T-helper 2 cell treated with Interferon-gamma antibody and Interleukin-4, amounts not matched to agents 5 μg/mL and 100 μg/mL, for 36 hours (primary cell): ENCODE data around the gene PNMA8B.

Experiments
- DNase-seq: peaks from one replicate; pipeline ENCODE4 v3.0.0; 2021; ENCODE audit warnings: low spot score
- H3K27ac Mint-ChIP-seq: one replicate; pipeline ENCODE4 v1.8.0; 2021; ENCODE audit warnings: mild to moderate bottlenecking, mixed read lengths
- H3K27me3 Mint-ChIP-seq: one replicate; pipeline ENCODE4 v1.8.0; 2021; ENCODE audit warnings: low read depth, mixed read lengths
- H3K36me3 Mint-ChIP-seq: one replicate; pipeline ENCODE4 v1.8.0; 2021; ENCODE audit warnings: low read depth, mixed read lengths
- H3K4me1 Mint-ChIP-seq: one replicate; pipeline ENCODE4 v1.8.0; 2021; ENCODE audit warnings: low read depth, mixed read lengths
- H3K4me3 Mint-ChIP-seq: one replicate; pipeline ENCODE4 v1.8.0; 2022; ENCODE audit warnings: mild to moderate bottlenecking, moderate library complexity, mixed read lengths
- H3K9me3 Mint-ChIP-seq: one replicate; pipeline ENCODE4 v1.8.0; 2021; ENCODE audit warnings: mixed read lengths

Gene PNMA8B

GRCh38 chr19:46469541-46470185 is 26.0 kb downstream of the PNMA8B start:
- no peak overlapping the region for H3K27ac Mint-ChIP-seq

GRCh38 chr19:46466536-46467196 is 29.0 kb downstream of the PNMA8B start:
- H3K27me3 Mint-ChIP-seq: peaks cover 23% of the 10 kb centered on the region
- H3K4me1 Mint-ChIP-seq: no peaks in the 10 kb centered on the region
- H3K36me3 Mint-ChIP-seq: no peaks in the 10 kb centered on the region
- DNase-seq: no peak
- no peak overlapping the region for H3K4me3 Mint-ChIP-seq
- no peaks in the 10 kb centered on the region for H3K9me3 Mint-ChIP-seq
- no peak overlapping the region for H3K27ac Mint-ChIP-seq

More at GRCh38 chr19:46469541-46470185, 26.0 kb downstream of the PNMA8B start:
- Mint-ChIP-seq H3K36me3 (no peaks in the 10 kb centered on the region), H3K4me3 (no peak overlapping the region), H3K4me1 (no peaks in the 10 kb centered on the region), H3K9me3 (no peaks in the 10 kb centered on the region), H3K27me3 (peaks cover 51% of the 10 kb centered on the region)
- no peak for DNase-seq

DNA sequence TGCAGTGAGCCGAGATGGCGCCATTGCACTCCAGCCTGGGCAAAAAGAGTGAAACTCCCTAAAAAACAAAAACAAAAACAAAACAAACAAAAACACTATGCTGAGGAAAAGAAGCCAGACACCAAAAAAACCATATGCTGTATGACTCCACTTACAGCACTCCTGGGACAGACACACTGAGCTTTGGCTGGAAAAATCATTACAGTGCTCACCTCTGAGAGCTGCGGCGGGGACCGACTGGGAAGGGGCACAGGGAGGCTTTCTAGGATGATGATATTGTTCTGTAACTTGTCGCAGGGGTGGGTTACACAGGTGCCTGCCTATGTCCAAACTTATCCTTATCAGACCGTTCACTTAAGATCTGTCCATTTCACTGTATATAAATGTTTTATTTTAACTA is 32.2 kb downstream of the PNMA8B start:
- H3K4me1 Mint-ChIP-seq: no peaks in the 10 kb centered on the region
- no peak overlapping the region for H3K27ac Mint-ChIP-seq
- H3K9me3 Mint-ChIP-seq: no peaks in the 10 kb centered on the region
- H3K27me3 Mint-ChIP-seq: peaks cover 5% of the 10 kb centered on the region
- no peak overlapping the region for H3K4me3 Mint-ChIP-seq
- DNase-seq: no peak
- H3K36me3 Mint-ChIP-seq: no peaks in the 10 kb centered on the region

GRCh38 chr19:46461537-46461936 is 34.1 kb downstream of the PNMA8B start:
- no peaks in the 10 kb centered on the region for H3K36me3 Mint-ChIP-seq
- no peak overlapping the region for H3K4me3 Mint-ChIP-seq
- no peaks in the 10 kb centered on the region for H3K4me1 Mint-ChIP-seq
- no peak for DNase-seq
- peaks cover 2% of the 10 kb centered on the region for H3K27me3 Mint-ChIP-seq
- no peak overlapping the region for H3K27ac Mint-ChIP-seq
- no peaks in the 10 kb centered on the region for H3K9me3 Mint-ChIP-seq

DNA sequence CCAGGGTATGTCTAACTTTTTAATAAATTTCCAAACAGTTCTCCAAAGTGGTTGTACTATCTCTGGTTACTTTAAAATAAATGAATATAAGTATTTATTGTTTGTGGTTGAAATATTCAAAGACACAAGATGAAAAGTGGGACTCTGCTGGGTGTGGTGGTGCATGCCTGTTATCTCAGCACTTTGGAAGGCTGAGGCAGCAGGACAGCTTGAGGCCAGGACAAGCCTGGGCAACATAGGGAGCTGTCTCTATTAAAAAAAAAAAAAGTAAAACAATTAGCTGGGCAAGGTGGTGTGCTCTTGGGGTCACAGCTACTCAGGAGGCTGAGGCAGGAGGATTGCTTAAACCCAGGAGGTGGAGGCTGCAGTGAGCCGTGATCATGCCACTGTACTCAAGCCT is 34.7 kb downstream of the PNMA8B start:
- H3K9me3 Mint-ChIP-seq: no peaks in the 10 kb centered on the region
- H3K4me1 Mint-ChIP-seq: no peaks in the 10 kb centered on the region
- no peak for DNase-seq
- no peak overlapping the region for H3K4me3 Mint-ChIP-seq
- no peaks in the 10 kb centered on the region for H3K27me3 Mint-ChIP-seq
- no peaks in the 10 kb centered on the region for H3K36me3 Mint-ChIP-seq
- H3K27ac Mint-ChIP-seq: no peak overlapping the region

DNA sequence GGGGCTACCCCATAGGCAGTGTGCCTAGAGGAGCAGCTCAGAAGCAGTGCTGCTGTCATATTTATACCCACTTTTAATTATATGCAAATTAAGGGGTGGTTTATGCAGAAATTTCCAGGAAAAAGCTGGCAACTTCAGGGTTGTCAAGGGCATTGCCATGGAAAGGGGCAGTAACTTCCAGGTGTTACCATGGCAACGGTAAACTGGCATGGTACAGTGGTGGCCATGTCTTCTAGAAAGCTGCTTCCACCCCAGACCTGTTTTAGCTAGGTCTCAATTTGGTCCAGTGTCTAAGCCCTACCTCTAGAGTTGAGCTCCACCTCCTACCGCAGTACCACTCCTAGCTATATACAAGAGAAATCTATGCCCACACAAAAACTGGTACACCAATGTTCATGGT is 35.6 kb downstream of the PNMA8B start:
- no peaks in the 10 kb centered on the region for H3K36me3 Mint-ChIP-seq
- H3K4me1 Mint-ChIP-seq: no peaks in the 10 kb centered on the region
- no peak overlapping the region for H3K4me3 Mint-ChIP-seq
- no peak overlapping the region for H3K27ac Mint-ChIP-seq
- DNase-seq: no peak
- H3K9me3 Mint-ChIP-seq: no peaks in the 10 kb centered on the region
- no peaks in the 10 kb centered on the region for H3K27me3 Mint-ChIP-seq

GRCh38 chr19:46456930-46457329 is 38.7 kb downstream of the PNMA8B start:
- Mint-ChIP-seq H3K4me3 (no peak overlapping the region), H3K9me3 (no peaks in the 10 kb centered on the region), H3K4me1 (no peaks in the 10 kb centered on the region), H3K27ac (no peak overlapping the region), H3K36me3 (no peaks in the 10 kb centered on the region), H3K27me3 (no peaks in the 10 kb centered on the region)
- DNase-seq: no peak

GRCh38 chr19:46454244-46454643 is 41.4 kb downstream of the PNMA8B start:
- peaks cover 6% of the 10 kb centered on the region for H3K9me3 Mint-ChIP-seq
- peaks cover 4% of the 10 kb centered on the region for H3K27me3 Mint-ChIP-seq
- H3K36me3 Mint-ChIP-seq: no peaks in the 10 kb centered on the region
- no peak for DNase-seq
- no peaks in the 10 kb centered on the region for H3K4me1 Mint-ChIP-seq
- no peak overlapping the region for H3K4me3 Mint-ChIP-seq
- H3K27ac Mint-ChIP-seq: no peak overlapping the region

GRCh38 chr19:46453661-46454060 is 42.0 kb downstream of the PNMA8B start:
- Mint-ChIP-seq H3K4me3 (no peak overlapping the region), H3K27ac (no peak overlapping the region), H3K27me3 (peaks cover 4% of the 10 kb centered on the region), H3K4me1 (no peaks in the 10 kb centered on the region), H3K36me3 (no peaks in the 10 kb centered on the region), H3K9me3 (peaks cover 7% of the 10 kb centered on the region)
- no peak for DNase-seq

DNA sequence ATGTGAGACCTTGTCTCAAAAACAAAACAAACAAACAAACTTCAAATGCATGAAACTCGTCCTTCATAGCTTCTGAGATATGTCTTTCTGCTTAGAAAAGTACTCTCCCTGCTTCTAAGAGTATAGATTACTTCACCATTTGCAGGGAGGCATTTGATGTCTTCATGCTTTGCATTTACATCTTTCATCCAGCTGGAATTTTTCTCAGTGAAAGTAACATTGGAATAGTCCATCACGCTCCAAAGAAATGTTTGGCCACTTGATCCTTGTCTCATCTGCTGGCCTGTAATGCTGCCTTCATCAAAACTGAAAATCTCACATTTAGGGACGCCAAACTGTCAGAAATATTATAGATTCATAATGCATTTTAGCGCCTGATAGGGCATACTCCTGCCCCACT is 43.5 kb downstream of the PNMA8B start:
- no peaks in the 10 kb centered on the region for H3K36me3 Mint-ChIP-seq
- no peak overlapping the region for H3K4me3 Mint-ChIP-seq
- no peaks in the 10 kb centered on the region for H3K4me1 Mint-ChIP-seq
- no peak overlapping the region for H3K27ac Mint-ChIP-seq
- peaks cover 7% of the 10 kb centered on the region for H3K9me3 Mint-ChIP-seq
- peaks cover 4% of the 10 kb centered on the region for H3K27me3 Mint-ChIP-seq
- no peak for DNase-seq

DNA sequence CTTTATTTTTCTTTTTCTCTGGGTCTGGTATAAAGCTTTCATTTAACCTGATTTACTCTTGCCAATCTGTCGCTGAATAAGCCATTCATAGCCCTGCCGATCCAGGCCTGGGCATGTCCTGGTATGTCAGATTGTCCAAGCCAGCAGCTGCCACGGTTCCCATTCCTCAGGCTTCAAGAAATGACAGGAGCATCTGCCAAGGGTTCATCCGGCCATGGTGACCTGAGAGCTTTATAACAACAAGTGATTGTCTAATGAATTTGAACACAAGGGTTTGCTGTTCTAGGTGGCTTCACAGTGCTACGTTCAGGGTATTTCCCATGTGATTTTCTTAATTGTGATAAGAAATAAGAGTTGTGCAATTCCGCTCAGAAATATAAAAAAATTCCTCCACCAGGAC is 44.3 kb downstream of the PNMA8B start:
- no peak overlapping the region for H3K27ac Mint-ChIP-seq
- peaks cover 4% of the 10 kb centered on the region for H3K27me3 Mint-ChIP-seq
- H3K4me1 Mint-ChIP-seq: no peaks in the 10 kb centered on the region
- no peak overlapping the region for H3K4me3 Mint-ChIP-seq
- DNase-seq: no peak
- H3K36me3 Mint-ChIP-seq: no peaks in the 10 kb centered on the region
- H3K9me3 Mint-ChIP-seq: peaks cover 7% of the 10 kb centered on the region

- Mint-ChIP-seq H3K4me1 (no peaks in the 10 kb centered on the region), H3K9me3 (peaks cover 7% of the 10 kb centered on the region), H3K4me3 (no peak overlapping the region), H3K27ac (no peak overlapping the region), H3K27me3 (peaks cover 4% of the 10 kb centered on the region), H3K36me3 (no peaks in the 10 kb centered on the region)
- DNase-seq: no peak
Observed at GRCh38 chr19:46450737-46451136, 44.9 kb downstream of the PNMA8B start.

DNA sequence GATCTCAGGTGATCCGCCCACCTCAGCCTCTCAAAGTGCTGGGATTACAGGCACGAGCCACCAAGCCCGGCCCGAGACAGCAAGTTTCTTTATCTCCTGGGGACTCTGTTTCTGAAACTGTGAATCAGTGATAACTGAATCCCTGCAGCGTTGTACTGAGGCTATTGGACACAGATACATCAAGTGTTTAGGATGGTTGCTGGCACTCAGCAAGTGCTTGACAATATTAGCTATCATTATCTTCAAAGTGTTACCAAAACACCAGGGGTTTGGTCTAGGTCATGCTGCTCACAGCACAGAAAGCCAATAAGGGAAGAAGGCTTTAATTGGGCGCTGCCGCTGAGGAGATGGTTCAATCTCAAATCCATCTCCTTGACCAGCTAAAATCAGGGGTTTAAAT is 46.4 kb downstream of the PNMA8B start:
- Mint-ChIP-seq H3K27ac (no peak overlapping the region), H3K4me1 (no peaks in the 10 kb centered on the region), H3K9me3 (peaks cover 7% of the 10 kb centered on the region), H3K4me3 (no peak overlapping the region), H3K27me3 (peaks cover 4% of the 10 kb centered on the region), H3K36me3 (no peaks in the 10 kb centered on the region)
- DNase-seq: no peak

DNA sequence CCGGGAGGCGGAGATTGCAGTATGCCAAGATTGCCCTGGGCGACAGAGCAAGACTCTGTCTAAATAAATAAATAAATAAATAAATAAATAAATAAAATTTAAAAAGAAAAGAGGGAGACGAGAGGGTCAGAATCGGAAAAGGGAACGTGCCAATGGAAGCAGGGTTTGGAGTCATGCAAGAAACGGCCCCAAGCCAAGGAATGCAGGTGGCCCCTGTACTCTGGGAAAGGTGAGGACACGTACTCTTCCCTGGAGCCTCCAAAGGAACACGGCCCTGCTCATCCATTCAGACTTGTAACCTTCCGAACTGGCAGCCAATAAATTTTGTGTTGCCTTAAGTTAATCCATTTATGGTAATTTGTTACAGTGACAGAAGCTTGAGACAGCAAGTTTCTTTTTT is 47.1 kb downstream of the PNMA8B start:
- no peaks in the 10 kb centered on the region for H3K36me3 Mint-ChIP-seq
- no peak for DNase-seq
- H3K9me3 Mint-ChIP-seq: peaks cover 7% of the 10 kb centered on the region
- no peaks in the 10 kb centered on the region for H3K4me1 Mint-ChIP-seq
- peaks cover 4% of the 10 kb centered on the region for H3K27me3 Mint-ChIP-seq
- H3K4me3 Mint-ChIP-seq: no peak overlapping the region
- H3K27ac Mint-ChIP-seq: no peak overlapping the region

GRCh38 chr19:46447824-46448223 is 47.8 kb downstream of the PNMA8B start:
- no peak for DNase-seq
- H3K27me3 Mint-ChIP-seq: peaks cover 8% of the 10 kb centered on the region
- H3K4me1 Mint-ChIP-seq: peaks cover 4% of the 10 kb centered on the region
- H3K36me3 Mint-ChIP-seq: no peaks in the 10 kb centered on the region
- H3K9me3 Mint-ChIP-seq: peaks cover 7% of the 10 kb centered on the region
- H3K4me3 Mint-ChIP-seq: no peak overlapping the region
- no peak overlapping the region for H3K27ac Mint-ChIP-seq
